GM23338 (cell line): ENCODE measurements around the gene RPL10. TPM values are rescaled to one million over a fixed set of nuclear protein-coding genes. Genes with fewer than 3 reads are reported as not detected.

Experiments
- EZH2 ChIP-seq: fragments of 200-600 bp; sonication (generic); IDR thresholded peaks from one replicate; pipeline ENCODE4 v1.8.0; 2017; ENCODE audit warnings: antibody characterized with exemption, mild to moderate bottlenecking, low read depth; ENCODE audit not compliant: unreplicated experiment
- EZH2phosphoT487 ChIP-seq: fragments of 200-600 bp; sonication (generic); IDR thresholded peaks from one replicate; pipeline ENCODE4 v1.8.1; 2018; ENCODE audit warnings: antibody characterized with exemption; ENCODE audit not compliant: unreplicated experiment
- NANOG ChIP-seq: IDR thresholded peaks from 2 replicates; pipeline ENCODE4 v1.6.1; 2016; ENCODE audit warnings: antibody characterized with exemption, borderline replicate concordance
- polyA plus RNA-seq: library from polyadenylated mRNA; unstranded; fragments of >200 nt; fragmentation: Nextera tagmentation; extraction: Ambion mirVana; gene quantifications from 2 replicates; pipeline ENCODE4 v1.2.1, GENCODE V29; 2016
- total RNA-seq: library from RNA; depleted of rRNA; stranded (reverse); fragments of >200 nt; shearing (Covaris generic); gene quantifications from 2 replicates; pipeline ENCODE4 v1.2.3, GENCODE V29; 2014
- TF ChIP-seq, protein P1 (sequence below): fragments of 250-450 bp; sonication (Bioruptor Pico); IDR thresholded peaks from 2 replicates; pipeline ENCODE4 v1.5.0; 2020; ENCODE audit warnings: mild to moderate bottlenecking, moderate library complexity
- TF ChIP-seq, protein P2 (sequence below): IDR thresholded peaks from one replicate; pipeline ENCODE4 v1.6.1; 2018; ENCODE audit warnings: antibody characterized with exemption; ENCODE audit not compliant: unreplicated experiment
- TF ChIP-seq, protein P3 (sequence below): IDR thresholded peaks from 2 replicates; pipeline ENCODE4 v1.6.1; 2016; ENCODE audit warnings: antibody characterized with exemption

The RPL10 gene
- total and polyA plus RNA-seq, 2 experiments from 2014 or later = 1,696 to 4,929 TPM

DNA sequence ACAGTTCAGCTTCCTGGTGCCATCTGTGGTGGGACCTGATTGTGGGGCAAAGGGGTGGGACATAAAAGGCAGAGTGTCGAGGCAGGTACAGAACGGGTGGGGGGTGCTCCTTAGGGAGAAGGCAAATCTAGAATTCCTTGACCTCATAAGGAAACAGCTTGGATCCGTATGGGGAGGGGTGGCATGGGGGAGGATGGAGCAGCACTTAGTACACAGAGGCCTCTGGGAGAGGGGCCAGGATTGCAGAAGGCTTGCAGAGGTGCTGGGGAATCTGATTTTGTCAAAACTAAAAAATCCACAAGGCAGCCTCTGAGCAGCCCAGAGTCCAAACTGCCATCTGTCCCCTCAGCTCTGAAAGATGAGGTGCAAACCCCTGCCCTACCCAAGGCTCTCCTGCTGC, 21.4 kb upstream of the RPL10 start (continued):
- TF ChIP-seq, protein P1, sequence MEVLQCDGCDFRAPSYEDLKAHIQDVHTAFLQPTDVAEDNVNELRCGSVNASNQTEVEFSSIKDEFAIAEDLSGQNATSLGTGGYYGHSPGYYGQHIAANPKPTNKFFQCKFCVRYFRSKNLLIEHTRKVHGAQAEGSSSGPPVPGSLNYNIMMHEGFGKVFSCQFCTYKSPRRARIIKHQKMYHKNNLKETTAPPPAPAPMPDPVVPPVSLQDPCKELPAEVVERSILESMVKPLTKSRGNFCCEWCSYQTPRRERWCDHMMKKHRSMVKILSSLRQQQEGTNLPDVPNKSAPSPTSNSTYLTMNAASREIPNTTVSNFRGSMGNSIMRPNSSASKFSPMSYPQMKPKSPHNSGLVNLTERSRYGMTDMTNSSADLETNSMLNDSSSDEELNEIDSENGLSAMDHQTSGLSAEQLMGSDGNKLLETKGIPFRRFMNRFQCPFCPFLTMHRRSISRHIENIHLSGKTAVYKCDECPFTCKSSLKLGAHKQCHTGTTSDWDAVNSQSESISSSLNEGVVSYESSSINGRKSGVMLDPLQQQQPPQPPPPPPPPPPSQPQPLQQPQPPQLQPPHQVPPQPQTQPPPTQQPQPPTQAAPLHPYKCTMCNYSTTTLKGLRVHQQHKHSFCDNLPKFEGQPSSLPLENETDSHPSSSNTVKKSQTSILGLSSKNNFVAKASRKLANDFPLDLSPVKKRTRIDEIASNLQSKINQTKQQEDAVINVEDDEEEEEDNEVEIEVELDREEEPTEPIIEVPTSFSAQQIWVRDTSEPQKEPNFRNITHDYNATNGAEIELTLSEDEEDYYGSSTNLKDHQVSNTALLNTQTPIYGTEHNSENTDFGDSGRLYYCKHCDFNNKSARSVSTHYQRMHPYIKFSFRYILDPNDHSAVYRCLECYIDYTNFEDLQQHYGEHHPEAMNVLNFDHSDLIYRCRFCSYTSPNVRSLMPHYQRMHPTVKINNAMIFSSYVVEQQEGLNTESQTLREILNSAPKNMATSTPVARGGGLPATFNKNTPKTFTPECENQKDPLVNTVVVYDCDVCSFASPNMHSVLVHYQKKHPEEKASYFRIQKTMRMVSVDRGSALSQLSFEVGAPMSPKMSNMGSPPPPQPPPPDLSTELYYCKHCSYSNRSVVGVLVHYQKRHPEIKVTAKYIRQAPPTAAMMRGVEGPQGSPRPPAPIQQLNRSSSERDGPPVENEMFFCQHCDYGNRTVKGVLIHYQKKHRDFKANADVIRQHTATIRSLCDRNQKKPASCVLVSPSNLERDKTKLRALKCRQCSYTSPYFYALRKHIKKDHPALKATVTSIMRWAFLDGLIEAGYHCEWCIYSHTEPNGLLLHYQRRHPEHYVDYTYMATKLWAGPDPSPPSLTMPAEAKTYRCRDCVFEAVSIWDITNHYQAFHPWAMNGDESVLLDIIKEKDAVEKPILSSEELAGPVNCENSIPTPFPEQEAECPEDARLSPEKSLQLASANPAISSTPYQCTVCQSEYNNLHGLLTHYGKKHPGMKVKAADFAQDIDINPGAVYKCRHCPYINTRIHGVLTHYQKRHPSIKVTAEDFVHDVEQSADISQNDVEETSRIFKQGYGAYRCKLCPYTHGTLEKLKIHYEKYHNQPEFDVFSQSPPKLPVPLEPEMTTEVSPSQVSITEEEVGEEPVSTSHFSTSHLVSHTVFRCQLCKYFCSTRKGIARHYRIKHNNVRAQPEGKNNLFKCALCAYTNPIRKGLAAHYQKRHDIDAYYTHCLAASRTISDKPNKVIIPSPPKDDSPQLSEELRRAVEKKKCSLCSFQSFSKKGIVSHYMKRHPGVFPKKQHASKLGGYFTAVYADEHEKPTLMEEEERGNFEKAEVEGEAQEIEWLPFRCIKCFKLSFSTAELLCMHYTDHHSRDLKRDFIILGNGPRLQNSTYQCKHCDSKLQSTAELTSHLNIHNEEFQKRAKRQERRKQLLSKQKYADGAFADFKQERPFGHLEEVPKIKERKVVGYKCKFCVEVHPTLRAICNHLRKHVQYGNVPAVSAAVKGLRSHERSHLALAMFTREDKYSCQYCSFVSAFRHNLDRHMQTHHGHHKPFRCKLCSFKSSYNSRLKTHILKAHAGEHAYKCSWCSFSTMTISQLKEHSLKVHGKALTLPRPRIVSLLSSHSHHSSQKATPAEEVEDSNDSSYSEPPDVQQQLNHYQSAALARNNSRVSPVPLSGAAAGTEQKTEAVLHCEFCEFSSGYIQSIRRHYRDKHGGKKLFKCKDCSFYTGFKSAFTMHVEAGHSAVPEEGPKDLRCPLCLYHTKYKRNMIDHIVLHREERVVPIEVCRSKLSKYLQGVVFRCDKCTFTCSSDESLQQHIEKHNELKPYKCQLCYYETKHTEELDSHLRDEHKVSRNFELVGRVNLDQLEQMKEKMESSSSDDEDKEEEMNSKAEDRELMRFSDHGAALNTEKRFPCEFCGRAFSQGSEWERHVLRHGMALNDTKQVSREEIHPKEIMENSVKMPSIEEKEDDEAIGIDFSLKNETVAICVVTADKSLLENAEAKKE = no peak
- TF ChIP-seq, protein P2, sequence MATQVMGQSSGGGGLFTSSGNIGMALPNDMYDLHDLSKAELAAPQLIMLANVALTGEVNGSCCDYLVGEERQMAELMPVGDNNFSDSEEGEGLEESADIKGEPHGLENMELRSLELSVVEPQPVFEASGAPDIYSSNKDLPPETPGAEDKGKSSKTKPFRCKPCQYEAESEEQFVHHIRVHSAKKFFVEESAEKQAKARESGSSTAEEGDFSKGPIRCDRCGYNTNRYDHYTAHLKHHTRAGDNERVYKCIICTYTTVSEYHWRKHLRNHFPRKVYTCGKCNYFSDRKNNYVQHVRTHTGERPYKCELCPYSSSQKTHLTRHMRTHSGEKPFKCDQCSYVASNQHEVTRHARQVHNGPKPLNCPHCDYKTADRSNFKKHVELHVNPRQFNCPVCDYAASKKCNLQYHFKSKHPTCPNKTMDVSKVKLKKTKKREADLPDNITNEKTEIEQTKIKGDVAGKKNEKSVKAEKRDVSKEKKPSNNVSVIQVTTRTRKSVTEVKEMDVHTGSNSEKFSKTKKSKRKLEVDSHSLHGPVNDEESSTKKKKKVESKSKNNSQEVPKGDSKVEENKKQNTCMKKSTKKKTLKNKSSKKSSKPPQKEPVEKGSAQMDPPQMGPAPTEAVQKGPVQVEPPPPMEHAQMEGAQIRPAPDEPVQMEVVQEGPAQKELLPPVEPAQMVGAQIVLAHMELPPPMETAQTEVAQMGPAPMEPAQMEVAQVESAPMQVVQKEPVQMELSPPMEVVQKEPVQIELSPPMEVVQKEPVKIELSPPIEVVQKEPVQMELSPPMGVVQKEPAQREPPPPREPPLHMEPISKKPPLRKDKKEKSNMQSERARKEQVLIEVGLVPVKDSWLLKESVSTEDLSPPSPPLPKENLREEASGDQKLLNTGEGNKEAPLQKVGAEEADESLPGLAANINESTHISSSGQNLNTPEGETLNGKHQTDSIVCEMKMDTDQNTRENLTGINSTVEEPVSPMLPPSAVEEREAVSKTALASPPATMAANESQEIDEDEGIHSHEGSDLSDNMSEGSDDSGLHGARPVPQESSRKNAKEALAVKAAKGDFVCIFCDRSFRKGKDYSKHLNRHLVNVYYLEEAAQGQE = no peak
- TF ChIP-seq, protein P3, sequence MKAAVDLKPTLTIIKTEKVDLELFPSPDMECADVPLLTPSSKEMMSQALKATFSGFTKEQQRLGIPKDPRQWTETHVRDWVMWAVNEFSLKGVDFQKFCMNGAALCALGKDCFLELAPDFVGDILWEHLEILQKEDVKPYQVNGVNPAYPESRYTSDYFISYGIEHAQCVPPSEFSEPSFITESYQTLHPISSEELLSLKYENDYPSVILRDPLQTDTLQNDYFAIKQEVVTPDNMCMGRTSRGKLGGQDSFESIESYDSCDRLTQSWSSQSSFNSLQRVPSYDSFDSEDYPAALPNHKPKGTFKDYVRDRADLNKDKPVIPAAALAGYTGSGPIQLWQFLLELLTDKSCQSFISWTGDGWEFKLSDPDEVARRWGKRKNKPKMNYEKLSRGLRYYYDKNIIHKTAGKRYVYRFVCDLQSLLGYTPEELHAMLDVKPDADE = no peak
- TF ChIP-seq NANOG (no peak), EZH2phosphoT487 (no peak), EZH2 (no peak)
